HG02571 (cell line): ENCODE results near the gene PLP2.

ENCODE experiments used
- ATAC-seq: cut with Tn5 transposase; IDR thresholded peaks from one replicate; pipeline ENCODE4 v1.9.1; 2021; ENCODE audit warnings: mild to moderate bottlenecking, moderate library complexity; ENCODE audit not compliant: unreplicated experiment

Gene PLP2

GRCh38 chrX:49208399-49208798 is 36.7 kb downstream of the PLP2 start:
- ATAC-seq, result no peak

GRCh38 chrX:49209434-49210251 is 37.9 kb downstream of the PLP2 start:
- ATAC-seq, result no peak

GRCh38 chrX:49210406-49210805 is 38.7 kb downstream of the PLP2 start:
- ATAC-seq, result no peak

- no peak for ATAC-seq
Measured at GRCh38 chrX:49211074-49211473, 39.4 kb downstream of the PLP2 start.

GRCh38 chrX:49212209-49212608 is 40.5 kb downstream of the PLP2 start:
- no peak for ATAC-seq

GRCh38 chrX:49212861-49213260 is 41.2 kb downstream of the PLP2 start:
- no peak for ATAC-seq

GRCh38 chrX:49214416-49214815 is 42.7 kb downstream of the PLP2 start:
- ATAC-seq, result no peak

- no peak for ATAC-seq
Measured at GRCh38 chrX:49214996-49215526, 43.4 kb downstream of the PLP2 start.

- no peak for ATAC-seq
Measured at GRCh38 chrX:49220100-49220499, 48.4 kb downstream of the PLP2 start.

GRCh38 chrX:49221868-49222267 is 50.2 kb downstream of the PLP2 start:
- ATAC-seq, result no peak
